Measurements from ENCODE around the gene BET1. TPM values are rescaled to one million over a fixed set of nuclear protein-coding genes. Genes with fewer than 3 reads are reported as not detected.

Gene BET1
- total and polyA plus RNA-seq, 2 donors, result 33.2 to 39.5 TPM

DNA sequence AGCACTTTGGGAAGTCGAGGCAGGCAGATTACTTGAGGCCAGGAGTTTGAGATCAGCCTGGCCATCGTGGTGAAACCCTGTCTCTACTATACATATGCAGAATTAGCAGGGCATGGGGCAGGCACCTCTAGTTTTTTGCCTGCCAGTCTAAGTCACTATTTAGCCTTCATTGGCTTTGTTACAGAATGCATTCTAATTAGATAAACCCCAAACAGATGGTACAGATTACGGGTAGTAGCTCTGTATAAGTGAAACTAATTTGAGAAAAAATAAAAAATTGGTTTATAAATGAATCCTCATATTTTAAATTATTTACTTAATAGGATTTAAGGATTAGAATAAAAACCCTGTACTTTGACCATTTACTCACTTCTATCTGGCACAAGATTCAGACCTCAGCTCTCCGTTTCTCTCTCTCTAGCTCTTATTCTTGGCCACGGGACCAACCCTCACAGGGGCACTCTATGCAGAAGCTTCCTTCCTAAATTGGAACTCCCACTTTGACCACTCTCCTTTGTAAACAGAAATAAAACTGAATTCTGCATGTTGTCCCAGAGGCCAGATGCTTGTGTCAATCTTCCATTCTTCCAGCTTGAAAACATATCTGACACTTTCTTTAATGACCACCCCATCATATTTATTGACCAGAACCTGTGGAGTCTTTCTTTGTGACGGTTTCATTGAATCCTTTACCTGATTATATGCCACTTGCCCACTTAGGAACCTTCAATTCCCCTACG, 26.8 kb downstream of the BET1 start:
- Histone ChIP-seq H3K9me3 (ENCODE audit: control insufficient read depth in 2 of 2, insufficient read depth in 1 of 2, low read length in 1 of 2) (no peaks in the 10 kb centered on the region), H3K27me3 (ENCODE audit: control insufficient read depth in 2 of 2, insufficient read depth in 1 of 2, low read length in 1 of 2) (no peaks in the 10 kb centered on the region), H3K36me3 (ENCODE audit: control insufficient read depth in 2 of 2, insufficient read depth in 2 of 2, low read length in 1 of 2) (no peaks in the 10 kb centered on the region), H3K27ac (ENCODE audit: low read depth in 1 of 2, low read length in 1 of 2) (no peak overlapping the region), H3K4me3 (ENCODE audit: low read length in 2 of 2) (no peak overlapping the region), H3K4me1 (ENCODE audit: control insufficient read depth in 2 of 2, insufficient read depth in 2 of 2, low read length in 2 of 2) (no peaks in the 10 kb centered on the region)
- DNase-seq (ENCODE audit: low read depth in 6 of 9, low spot score in 9 of 9), result no peak
- 74% methylated on average over 7 of the region's 7 CpGs for WGBS

DNA sequence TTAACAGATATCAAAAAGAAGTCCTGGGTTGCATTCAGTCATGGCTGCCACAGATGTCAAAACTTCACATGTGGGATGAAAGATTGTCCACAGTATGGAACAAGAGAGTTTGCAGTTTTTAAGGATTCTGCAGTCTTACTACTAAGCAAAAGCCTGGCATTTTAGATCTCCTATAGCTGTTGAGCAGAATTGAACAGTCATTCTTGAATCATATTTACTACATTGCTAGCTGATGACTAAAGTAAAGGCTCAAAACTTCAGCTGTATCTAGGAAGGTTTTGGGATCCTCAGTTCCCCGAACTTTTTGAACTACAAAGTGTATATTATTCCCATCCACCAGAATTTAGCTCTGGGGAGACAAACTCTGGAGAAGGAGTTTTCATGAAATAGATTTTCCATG, 31.0 kb downstream of the BET1 start:
- 100% methylated on average over 1 of the region's 1 CpG for WGBS
- no peak for DNase-seq (ENCODE audit: low read depth in 6 of 9, low spot score in 9 of 9)
- no peak overlapping the region for H3K27ac ChIP-seq (ENCODE audit: low read depth in 1 of 2, low read length in 1 of 2)
- H3K27me3 ChIP-seq (ENCODE audit: control insufficient read depth in 2 of 2, insufficient read depth in 1 of 2, low read length in 1 of 2), result no peaks in the 10 kb centered on the region
- H3K9me3 ChIP-seq (ENCODE audit: control insufficient read depth in 2 of 2, insufficient read depth in 1 of 2, low read length in 1 of 2), result no peaks in the 10 kb centered on the region
- no peak overlapping the region for H3K4me3 ChIP-seq (ENCODE audit: low read length in 2 of 2)
- H3K4me1 ChIP-seq (ENCODE audit: control insufficient read depth in 2 of 2, insufficient read depth in 2 of 2, low read length in 2 of 2), result no peaks in the 10 kb centered on the region
- no peaks in the 10 kb centered on the region for H3K36me3 ChIP-seq (ENCODE audit: control insufficient read depth in 2 of 2, insufficient read depth in 2 of 2, low read length in 1 of 2)

DNA sequence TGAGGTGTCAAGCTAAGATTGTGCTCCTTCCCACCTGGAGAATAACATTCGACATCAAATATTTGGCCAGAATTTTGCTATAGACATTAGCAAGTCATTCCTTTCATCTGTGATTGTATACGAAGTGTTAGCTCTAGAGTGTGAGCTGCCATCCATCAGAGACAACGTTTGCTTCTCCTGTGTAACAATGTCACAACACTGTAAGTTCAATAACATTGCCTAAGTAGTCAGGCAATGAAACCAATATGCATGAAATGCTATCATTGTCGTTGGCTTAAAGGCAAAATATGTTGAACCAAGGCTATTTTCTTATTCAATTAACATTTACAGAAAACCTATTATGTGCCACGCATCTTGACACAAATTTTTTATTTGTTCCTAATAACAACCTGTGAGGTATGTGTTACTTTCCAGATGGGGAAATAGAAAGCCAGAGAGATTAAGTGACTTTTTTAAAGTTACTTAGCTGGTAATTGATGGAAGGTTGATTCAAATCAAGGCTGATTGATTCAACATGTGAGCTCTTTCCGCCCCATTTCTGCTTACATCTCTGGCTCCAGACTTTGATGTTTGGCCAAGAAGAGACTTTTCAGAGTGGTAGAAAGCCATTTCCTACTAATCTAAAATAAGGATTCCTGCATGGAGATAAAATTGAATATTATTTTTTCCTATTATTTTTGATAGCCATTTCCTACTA, 32.0 kb downstream of the BET1 start:
- no peaks in the 10 kb centered on the region for H3K27me3 ChIP-seq (ENCODE audit: control insufficient read depth in 2 of 2, insufficient read depth in 1 of 2, low read length in 1 of 2)
- no peaks in the 10 kb centered on the region for H3K9me3 ChIP-seq (ENCODE audit: control insufficient read depth in 2 of 2, insufficient read depth in 1 of 2, low read length in 1 of 2)
- no peaks in the 10 kb centered on the region for H3K4me1 ChIP-seq (ENCODE audit: control insufficient read depth in 2 of 2, insufficient read depth in 2 of 2, low read length in 2 of 2)
- H3K36me3 ChIP-seq (ENCODE audit: control insufficient read depth in 2 of 2, insufficient read depth in 2 of 2, low read length in 1 of 2), result no peaks in the 10 kb centered on the region
- 95% methylated on average over 6 of the region's 6 CpGs for WGBS
- no peak for DNase-seq (ENCODE audit: low read depth in 6 of 9, low spot score in 9 of 9)
- H3K27ac ChIP-seq (ENCODE audit: low read depth in 1 of 2, low read length in 1 of 2), result no peak overlapping the region
- H3K4me3 ChIP-seq (ENCODE audit: low read length in 2 of 2), result no peak overlapping the region

DNA sequence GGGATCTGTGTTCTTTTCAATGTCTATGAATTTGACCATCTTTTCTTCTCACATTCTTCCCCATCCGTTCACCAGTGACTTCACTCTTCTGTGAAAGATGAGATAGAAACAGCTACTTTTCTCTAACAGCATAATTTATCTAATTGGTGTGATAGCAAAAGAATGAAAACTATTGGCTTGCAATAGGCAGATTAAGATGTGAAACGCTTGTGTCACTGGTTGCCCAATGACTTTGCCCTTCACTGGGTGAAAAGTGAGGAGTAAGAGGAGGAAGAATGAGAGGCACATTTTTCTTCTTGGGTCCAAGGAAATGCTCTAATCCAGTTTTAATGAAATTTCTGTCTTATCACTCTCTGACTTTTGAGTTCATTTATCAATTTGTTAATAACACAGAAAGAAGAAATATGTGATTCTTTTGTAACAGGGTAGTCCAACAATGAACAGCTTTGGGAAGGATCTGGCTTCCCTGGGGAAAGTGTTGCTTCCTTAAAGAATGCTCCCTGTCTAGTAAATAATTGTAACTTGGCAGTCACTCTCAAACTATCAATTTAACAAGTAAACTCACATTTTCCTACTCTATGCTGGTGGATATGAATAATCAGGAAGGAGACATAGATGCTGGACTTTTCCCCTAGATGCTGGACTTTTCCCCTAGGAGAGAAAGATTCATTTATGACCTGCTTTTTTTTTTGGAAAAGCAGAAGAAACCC, 35.1 kb downstream of the BET1 start:
- Histone ChIP-seq H3K27me3 (ENCODE audit: control insufficient read depth in 2 of 2, insufficient read depth in 1 of 2, low read length in 1 of 2) (no peaks in the 10 kb centered on the region), H3K9me3 (ENCODE audit: control insufficient read depth in 2 of 2, insufficient read depth in 1 of 2, low read length in 1 of 2) (no peaks in the 10 kb centered on the region), H3K36me3 (ENCODE audit: control insufficient read depth in 2 of 2, insufficient read depth in 2 of 2, low read length in 1 of 2) (no peaks in the 10 kb centered on the region), H3K4me3 (ENCODE audit: low read length in 2 of 2) (no peak overlapping the region), H3K4me1 (ENCODE audit: control insufficient read depth in 2 of 2, insufficient read depth in 2 of 2, low read length in 2 of 2) (no peaks in the 10 kb centered on the region), H3K27ac (ENCODE audit: low read depth in 1 of 2, low read length in 1 of 2) (no peak overlapping the region)
- DNase-seq (ENCODE audit: low read depth in 6 of 9, low spot score in 9 of 9), result no peak
- 92% methylated on average over 2 of the region's 2 CpGs for WGBS

DNA sequence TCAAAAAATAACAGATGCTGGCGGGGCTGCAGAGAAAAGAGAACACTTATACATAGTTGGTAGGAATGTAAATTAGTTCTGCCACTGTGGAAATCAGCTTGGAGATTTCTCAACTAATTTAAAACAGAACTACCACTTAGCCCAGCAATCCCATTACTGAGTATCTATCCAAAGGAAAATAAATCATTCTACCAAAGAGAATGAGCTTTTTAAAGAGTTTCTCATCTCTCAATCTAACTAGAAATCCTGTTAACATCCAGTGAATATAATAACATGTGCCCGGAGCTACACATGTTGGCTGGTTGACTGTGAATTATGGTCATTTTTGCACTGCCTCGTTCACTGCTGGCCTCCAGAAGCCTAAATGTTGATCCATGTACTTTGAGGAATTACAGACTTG, 39.3 kb downstream of the BET1 start:
- no peak overlapping the region for H3K27ac ChIP-seq (ENCODE audit: low read depth in 1 of 2, low read length in 1 of 2)
- H3K27me3 ChIP-seq (ENCODE audit: control insufficient read depth in 2 of 2, insufficient read depth in 1 of 2, low read length in 1 of 2), result no peaks in the 10 kb centered on the region
- no peak overlapping the region for H3K4me3 ChIP-seq (ENCODE audit: low read length in 2 of 2)
- H3K9me3 ChIP-seq (ENCODE audit: control insufficient read depth in 2 of 2, insufficient read depth in 1 of 2, low read length in 1 of 2), result no peaks in the 10 kb centered on the region
- H3K4me1 ChIP-seq (ENCODE audit: control insufficient read depth in 2 of 2, insufficient read depth in 2 of 2, low read length in 2 of 2), result no peaks in the 10 kb centered on the region
- 96% methylated on average over 3 of the region's 3 CpGs for WGBS
- H3K36me3 ChIP-seq (ENCODE audit: control insufficient read depth in 2 of 2, insufficient read depth in 2 of 2, low read length in 1 of 2), result no peaks in the 10 kb centered on the region
- DNase-seq (ENCODE audit: low read depth in 6 of 9, low spot score in 9 of 9), result no peak

DNA sequence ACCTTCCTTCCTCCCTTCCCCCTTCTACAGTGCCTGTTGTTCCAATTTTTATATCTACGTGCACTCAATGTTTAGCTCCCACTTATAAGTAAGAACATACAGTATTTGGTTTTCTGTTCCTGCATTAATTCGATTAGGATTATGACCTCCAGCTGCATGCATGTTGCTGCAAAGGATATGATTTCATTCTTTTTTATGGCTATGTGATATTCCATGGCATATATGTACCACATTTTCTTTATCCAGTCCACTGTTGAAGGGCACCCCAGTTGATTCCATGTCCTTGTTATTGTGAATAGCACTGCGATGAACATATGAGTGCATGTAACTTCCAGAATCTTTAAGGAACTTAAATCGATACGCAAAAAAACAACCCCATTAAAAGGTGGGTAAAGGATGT, 39.9 kb downstream of the BET1 start:
- DNase-seq (ENCODE audit: low read depth in 6 of 9, low spot score in 9 of 9), result no peak
- H3K27me3 ChIP-seq (ENCODE audit: control insufficient read depth in 2 of 2, insufficient read depth in 1 of 2, low read length in 1 of 2), result no peaks in the 10 kb centered on the region
- H3K27ac ChIP-seq (ENCODE audit: low read depth in 1 of 2, low read length in 1 of 2), result no peak overlapping the region
- no peaks in the 10 kb centered on the region for H3K4me1 ChIP-seq (ENCODE audit: control insufficient read depth in 2 of 2, insufficient read depth in 2 of 2, low read length in 2 of 2)
- no peak overlapping the region for H3K4me3 ChIP-seq (ENCODE audit: low read length in 2 of 2)
- 99% methylated on average over 5 of the region's 5 CpGs for WGBS
- no peaks in the 10 kb centered on the region for H3K9me3 ChIP-seq (ENCODE audit: control insufficient read depth in 2 of 2, insufficient read depth in 1 of 2, low read length in 1 of 2)
- H3K36me3 ChIP-seq (ENCODE audit: control insufficient read depth in 2 of 2, insufficient read depth in 2 of 2, low read length in 1 of 2), result no peaks in the 10 kb centered on the region

DNA sequence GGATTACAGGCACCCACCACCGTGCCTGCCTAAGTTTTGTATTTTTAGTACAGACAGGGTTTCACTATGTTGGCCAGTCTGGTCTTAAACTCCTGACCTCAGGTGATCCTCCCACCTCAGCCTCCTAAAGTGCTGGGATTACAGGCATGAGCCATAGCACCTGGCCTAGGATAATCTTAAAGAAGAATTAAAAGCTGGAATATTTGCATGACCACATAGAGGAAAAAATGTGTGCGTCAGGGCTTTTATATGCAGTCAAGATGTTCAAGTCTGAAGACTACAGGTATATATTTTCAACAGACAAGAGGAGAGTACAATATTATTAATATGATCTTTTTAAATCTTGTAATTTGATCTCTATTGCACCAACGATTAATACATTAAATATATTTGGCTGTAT, 43.2 kb downstream of the BET1 start:
- WGBS, result 96% methylated on average over 3 of the region's 3 CpGs
- no peak for DNase-seq (ENCODE audit: low read depth in 6 of 9, low spot score in 9 of 9)
- Histone ChIP-seq H3K27me3 (ENCODE audit: control insufficient read depth in 2 of 2, insufficient read depth in 1 of 2, low read length in 1 of 2) (no peaks in the 10 kb centered on the region), H3K27ac (ENCODE audit: low read depth in 1 of 2, low read length in 1 of 2) (no peak overlapping the region), H3K9me3 (ENCODE audit: control insufficient read depth in 2 of 2, insufficient read depth in 1 of 2, low read length in 1 of 2) (no peaks in the 10 kb centered on the region), H3K36me3 (ENCODE audit: control insufficient read depth in 2 of 2, insufficient read depth in 2 of 2, low read length in 1 of 2) (no peaks in the 10 kb centered on the region), H3K4me3 (ENCODE audit: low read length in 2 of 2) (no peak overlapping the region), H3K4me1 (ENCODE audit: control insufficient read depth in 2 of 2, insufficient read depth in 2 of 2, low read length in 2 of 2) (no peaks in the 10 kb centered on the region)

DNA sequence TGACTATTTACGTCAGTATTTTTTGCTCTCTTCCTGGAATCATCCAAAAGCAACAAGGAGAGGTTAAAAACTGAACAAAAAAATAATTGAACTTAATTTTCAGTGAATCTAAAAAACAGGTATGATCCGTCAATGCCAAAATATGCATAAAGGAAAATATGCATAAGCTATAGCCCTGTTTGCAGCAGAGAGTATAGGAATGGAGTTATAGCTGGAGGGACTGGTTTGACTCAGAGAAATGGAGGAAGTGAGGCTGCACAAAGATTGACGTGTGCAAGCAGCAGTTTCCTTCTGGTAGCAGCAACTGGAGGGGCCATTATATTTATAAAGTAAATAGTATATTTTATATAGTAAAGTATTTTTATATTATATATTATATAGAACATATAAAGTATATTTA, 45.5 kb downstream of the BET1 start:
- Histone ChIP-seq H3K4me1 (ENCODE audit: control insufficient read depth in 2 of 2, insufficient read depth in 2 of 2, low read length in 2 of 2) (no peaks in the 10 kb centered on the region), H3K9me3 (ENCODE audit: control insufficient read depth in 2 of 2, insufficient read depth in 1 of 2, low read length in 1 of 2) (no peaks in the 10 kb centered on the region), H3K4me3 (ENCODE audit: low read length in 2 of 2) (no peak overlapping the region), H3K36me3 (ENCODE audit: control insufficient read depth in 2 of 2, insufficient read depth in 2 of 2, low read length in 1 of 2) (no peaks in the 10 kb centered on the region), H3K27me3 (ENCODE audit: control insufficient read depth in 2 of 2, insufficient read depth in 1 of 2, low read length in 1 of 2) (no peaks in the 10 kb centered on the region), H3K27ac (ENCODE audit: low read depth in 1 of 2, low read length in 1 of 2) (no peak overlapping the region)
- 91% methylated on average over 3 of the region's 3 CpGs for WGBS
- DNase-seq (ENCODE audit: low read depth in 6 of 9, low spot score in 9 of 9), result no peak

DNA sequence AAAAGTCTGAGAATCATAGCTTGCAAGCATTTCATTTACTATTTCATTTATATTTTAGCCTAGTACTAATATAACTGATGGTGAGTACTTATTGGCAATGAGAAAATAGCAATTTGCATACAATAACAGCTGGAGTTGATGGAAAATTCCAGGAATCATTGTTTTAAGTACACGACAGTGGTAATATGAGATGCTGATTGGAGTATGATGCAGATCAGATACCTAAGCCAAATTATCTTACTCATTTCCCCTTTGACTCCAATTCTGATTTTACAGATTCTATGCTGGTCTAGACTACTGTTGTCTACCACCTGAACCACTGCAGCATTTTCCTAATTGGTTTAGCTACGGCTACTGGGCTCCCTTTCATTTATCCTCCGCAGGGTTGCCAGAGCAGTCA, 45.9 kb downstream of the BET1 start:
- H3K9me3 ChIP-seq (ENCODE audit: control insufficient read depth in 2 of 2, insufficient read depth in 1 of 2, low read length in 1 of 2), result no peaks in the 10 kb centered on the region
- no peaks in the 10 kb centered on the region for H3K4me1 ChIP-seq (ENCODE audit: control insufficient read depth in 2 of 2, insufficient read depth in 2 of 2, low read length in 2 of 2)
- no peaks in the 10 kb centered on the region for H3K27me3 ChIP-seq (ENCODE audit: control insufficient read depth in 2 of 2, insufficient read depth in 1 of 2, low read length in 1 of 2)
- DNase-seq (ENCODE audit: low read depth in 6 of 9, low spot score in 9 of 9), result no peak
- H3K27ac ChIP-seq (ENCODE audit: low read depth in 1 of 2, low read length in 1 of 2), result no peak overlapping the region
- no peaks in the 10 kb centered on the region for H3K36me3 ChIP-seq (ENCODE audit: control insufficient read depth in 2 of 2, insufficient read depth in 2 of 2, low read length in 1 of 2)
- no peak overlapping the region for H3K4me3 ChIP-seq (ENCODE audit: low read length in 2 of 2)
- 94% methylated on average over 3 of the region's 3 CpGs for WGBS
